NCI-H2029 (cell line): ENCODE results near the gene CCDC39.
A peak's percentile ranks its signal among the peaks of the same experiment; 100 is the strongest.
"Not testable (repeated sequence)": the region's sequence is repeated elsewhere in the genome, so short reads cannot be mapped to it uniquely, and the experiment has no call there.

Experiments
- DNase-seq: peaks from one replicate; lab custom pipeline; 2025; lab: John Stamatoyannopoulos, UW

The CCDC39 gene

DNA sequence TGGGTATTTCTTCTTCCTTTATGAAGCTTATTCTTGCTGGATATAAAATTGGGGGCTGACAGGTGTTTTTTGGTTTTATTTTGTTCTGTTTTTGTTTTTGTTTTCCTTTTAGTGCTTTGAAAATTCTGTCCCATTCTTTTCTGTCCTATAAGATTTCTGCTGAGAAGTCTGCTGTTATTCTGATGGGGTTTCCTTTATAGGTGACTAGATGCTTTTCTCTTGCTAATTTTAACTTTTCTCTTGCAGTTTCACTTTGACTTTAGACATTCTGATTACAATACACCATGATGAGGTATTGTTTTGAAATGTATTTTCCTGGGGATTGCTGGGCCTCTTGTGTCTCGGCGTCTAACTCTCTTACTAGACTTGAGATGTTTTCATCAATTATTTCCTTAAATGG lies 54.6 kb downstream of the CCDC39 start:
- no peak for DNase-seq

DNA sequence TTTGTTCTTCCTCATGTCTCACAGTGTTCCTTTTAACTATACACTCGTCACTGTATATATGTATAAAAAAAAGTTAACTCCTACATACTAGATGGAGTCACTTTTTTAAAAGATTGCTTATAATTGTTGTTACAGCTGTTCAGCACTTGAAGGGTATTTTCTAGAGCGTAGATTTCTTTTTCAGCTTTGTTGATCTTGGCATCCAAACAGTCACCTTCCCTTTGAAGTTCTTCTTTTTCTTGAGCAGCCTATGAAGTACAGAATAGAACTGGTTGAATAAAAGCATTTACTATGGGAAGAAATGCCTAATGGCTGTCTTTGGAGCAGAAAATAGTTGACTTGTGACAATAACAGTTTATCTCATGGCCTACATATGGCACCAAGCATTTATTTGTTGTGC lies 59.6 kb downstream of the CCDC39 start:
- no peak for DNase-seq

DNA sequence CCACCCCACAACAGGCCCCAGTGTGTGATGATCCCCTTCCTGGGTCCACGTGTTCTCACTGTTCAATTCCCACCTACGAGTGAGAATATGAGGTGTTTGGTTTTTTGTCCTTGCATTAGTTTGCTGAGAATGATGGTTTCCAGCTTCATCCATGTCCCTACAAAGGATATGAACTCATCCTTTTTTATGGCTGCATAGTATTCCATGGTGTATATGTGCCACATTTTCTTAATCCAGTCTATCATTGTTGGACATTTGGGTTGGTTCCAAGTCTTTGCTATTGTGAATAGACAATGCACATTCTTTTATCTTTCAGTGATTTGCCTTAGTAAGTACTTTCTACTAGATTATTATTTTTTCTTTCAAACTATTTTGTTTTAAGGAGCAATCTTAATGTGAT lies 60.7 kb downstream of the CCDC39 start:
- not testable (repeated sequence) for DNase-seq

DNA sequence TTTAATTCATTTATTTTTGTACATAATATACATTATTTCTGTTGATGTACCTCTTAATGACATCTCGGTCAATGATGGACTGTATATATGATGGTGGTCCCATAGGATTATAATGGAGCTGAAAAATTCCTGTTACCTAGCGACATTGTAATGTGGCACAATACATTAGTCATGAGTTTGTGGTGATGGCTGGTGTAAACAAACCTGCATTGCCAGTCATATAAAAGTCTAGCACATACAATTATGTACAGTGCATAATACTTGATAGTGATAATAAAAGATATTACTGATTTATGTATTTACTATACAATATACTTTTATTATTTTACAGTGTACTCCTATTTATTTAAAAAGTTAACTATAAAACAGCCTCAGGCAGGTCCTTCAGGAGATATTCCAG lies 62.2 kb downstream of the CCDC39 start:
- no peak for DNase-seq

DNA sequence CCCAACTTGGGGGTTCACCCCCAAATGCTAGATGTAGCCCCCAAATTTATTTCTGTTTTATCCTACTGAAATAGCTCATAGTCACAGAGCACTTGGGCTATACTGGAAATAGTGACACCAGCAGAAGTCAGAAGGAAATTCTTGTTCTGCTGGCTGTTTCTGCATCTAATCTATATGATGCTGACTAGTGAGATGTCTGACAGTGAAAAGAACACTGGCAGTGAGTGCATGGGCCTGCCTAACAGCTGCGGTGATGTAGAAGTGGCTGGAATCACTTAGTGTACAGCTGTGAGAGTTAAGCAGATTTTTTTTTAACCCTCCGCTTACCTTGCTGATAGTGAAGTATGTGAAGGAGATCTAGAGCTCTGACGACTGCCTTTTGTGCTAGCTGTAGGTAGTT lies 63.3 kb downstream of the CCDC39 start:
- no peak for DNase-seq

DNA sequence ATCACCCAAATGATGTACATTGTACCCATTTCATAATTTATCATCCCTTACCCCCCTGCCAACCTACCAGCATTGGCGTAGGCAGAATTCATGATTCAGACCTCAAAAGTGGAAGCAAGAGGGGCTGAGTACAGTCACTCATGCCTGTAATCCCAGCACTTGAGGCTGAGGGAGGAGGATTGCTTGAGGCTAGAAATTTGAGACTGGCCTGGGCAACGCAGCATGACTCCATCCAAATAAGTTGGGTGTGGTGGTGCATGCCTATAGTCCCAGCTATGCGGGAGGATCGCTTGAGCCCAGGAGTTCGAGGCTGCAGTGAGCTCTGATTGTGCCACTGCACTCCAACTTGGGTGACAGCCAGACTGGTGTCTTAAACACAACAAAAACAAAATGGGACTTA lies 66.9 kb downstream of the CCDC39 start:
- DNase-seq: no peak

DNA sequence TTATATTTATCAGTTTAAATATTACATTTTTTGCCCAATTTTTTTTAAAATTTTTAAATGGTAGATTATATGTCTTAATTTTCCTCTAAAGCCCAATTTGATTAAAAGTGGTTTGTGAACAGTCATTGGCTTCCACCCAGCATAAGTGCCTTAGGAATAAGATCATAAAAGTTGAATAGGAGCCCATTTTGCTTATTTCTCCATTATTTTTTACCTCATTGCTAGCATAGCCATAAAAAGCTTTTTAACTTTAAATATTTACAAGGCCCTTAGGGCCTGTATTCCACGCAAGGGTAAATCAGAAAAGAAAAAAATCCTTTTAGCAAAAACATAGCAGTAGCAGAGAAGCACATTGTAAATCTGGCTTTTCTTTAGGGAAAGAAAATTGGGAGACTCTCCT lies 68.3 kb downstream of the CCDC39 start:
- no peak for DNase-seq

DNA sequence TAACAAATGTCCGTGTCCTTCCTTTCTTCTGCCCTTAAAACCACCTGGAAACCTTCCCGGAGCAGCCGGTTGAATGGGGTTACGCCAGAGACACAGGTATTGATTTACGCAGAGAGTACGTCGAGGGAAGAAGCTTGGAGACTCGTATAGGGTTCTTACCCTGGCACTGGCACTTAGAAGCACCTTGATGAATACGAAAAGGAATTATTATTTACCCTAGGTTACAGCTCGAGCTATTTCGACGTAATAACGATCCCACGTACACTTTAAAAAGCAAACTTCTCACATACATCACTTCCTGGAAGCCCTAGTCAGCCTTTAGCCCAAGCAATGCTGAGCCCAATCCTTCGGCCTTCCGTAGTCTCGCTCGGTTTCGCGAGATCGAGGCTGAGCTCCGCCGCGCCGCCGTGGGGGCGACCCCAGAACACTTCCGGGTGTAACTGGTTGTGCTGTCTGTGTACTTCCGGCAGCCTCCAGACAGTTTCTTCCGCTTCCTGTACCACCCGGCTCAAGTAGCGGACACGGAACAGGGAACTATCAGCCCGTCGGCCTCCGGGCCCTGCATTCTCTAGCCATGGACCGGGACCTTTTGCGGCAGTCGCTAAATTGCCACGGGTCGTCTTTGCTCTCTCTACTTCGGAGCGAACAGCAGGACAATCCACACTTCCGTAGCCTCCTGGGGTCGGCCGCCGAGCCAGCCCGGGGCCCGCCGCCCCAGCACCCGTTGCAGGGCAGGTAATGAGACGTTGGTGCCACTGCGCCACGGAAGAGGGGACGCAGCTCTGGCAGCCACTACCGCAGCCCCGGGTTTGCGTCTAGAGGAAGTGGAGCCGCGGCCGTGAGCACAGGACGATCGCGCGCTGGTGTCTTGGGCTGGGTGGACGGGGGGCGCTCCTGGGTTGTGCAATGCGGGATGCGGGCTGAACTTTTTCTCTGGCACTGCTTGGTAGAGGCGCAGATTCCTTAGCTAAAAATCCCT lies 77.3 kb downstream of the CCDC39 start, which contains the start of gene TTC14:
Gene TTC14 (plus strand): TSS at position 476 of the 979 bp plus-strand sequence. CDS start 99 bp downstream, at position 575.
- DNase-seq: peak; percentile 89

DNA sequence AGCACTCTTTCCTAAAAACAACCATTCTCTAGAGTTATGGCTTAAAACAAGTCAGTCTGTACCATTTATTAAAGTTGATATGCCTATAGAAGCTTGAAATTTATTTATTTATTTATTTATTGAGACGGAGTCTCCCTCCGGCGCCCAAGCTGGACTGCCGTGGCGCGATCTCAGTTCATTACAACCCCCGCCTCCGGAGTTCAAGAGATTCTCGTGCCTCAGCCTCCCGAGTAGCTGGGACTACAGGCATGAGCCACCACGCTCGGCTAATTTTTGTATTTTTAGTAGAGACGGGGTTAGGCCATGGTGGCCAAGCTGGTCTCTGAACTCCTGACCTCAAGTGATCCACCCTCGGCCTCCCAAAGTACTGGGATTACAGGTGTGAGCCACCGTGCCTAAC lies 78.8 kb downstream of the CCDC39 start:
- DNase-seq: no peak

DNA sequence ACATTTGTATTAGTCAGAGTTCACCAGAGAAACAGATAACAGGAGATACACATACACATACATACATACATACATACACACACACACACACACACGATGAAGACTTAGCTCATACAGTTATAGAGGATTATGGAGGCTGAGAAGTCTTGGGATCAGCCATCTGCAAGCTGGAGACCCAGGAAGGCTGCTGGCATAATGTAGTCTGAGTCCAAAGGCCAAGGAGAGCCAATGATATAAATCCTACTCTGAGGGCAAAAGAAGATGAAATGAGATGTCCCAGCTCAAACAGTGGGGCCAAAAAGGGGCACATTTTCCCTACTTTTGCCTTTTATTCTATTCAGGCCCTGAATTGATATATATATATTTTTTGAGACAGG lies 83.7 kb downstream of the CCDC39 start:
- no peak for DNase-seq

DNA sequence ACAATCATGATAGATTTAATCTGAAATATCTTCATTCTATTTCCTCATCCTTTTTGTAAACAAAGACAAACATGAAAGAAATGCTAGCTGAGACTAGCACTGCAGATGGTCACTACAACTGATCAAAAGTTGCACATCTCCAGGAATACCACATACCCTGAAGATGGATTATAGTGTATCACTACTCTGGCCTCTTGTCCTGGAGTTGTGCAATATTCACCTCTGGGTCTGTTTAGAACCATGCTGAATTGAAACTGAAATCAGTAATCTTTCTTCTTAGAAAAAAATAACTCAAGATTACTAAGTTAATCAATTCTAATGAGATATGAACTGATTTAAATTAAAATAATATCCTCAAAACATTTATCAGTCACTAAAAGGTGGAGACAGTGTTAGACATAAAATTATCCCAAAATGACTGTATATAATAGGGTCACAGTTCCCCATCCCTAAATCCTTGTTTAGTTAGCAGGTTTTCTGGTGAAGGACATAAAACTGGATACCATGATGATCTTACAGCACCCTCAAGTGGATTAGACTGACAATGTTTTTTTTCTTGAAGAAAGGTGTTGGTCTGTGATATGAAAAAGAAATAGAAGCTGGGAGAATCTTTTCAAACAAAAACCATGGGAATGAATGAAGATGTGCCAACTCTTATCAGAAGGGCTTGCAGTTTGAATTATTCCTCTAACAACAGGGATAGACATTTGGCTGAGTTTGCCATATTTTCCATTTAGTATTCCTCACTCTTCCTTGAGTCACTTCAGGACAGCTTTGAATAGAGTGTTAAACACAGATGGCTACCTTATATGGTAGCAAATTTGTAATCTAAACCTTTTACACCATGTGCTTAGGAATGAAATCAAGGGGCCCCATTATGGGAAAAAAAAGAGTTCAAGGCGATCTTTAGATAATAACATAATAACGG lies 84.4 kb downstream of the CCDC39 start:
- DNase-seq: peak; percentile 26

DNA sequence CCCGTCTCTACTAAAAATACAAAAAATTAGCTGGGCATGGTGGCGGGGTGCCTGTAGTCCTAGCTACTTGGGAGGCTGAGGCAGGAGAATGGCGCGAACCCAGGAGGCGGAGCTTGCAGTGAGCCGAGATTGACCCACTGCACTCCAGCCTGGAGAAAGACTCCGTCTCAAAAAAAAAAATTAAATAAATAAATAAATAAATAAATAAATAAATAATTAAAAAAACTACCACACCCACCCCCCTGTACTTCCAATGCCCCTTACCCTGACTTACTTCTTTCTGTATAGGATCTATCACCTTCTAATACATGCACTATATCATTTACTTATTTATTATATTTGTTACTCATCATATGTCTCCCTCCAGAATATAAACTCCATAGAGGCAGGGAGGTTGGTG lies 85.7 kb downstream of the CCDC39 start:
- not testable (repeated sequence) for DNase-seq

DNA sequence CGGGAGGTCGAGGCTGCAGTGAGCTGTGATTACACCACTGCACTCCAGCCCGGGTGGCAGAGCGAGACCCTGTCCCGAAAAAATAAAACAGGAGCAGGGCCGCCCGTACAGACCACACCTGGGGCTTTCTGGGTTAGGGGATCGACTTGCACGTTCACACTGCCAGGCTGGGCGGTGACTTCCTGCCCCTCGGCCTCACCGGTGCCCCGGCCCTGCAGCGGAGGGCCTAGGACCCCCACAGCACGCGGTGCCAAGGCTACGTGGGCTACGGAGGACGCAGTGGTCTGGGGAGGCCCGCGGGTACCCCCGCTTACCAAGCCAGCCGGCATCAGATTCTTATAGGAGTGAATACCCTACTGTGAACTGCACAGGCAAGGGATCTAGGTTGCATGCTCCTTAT lies 88.9 kb downstream of the CCDC39 start:
- no peak for DNase-seq

DNA sequence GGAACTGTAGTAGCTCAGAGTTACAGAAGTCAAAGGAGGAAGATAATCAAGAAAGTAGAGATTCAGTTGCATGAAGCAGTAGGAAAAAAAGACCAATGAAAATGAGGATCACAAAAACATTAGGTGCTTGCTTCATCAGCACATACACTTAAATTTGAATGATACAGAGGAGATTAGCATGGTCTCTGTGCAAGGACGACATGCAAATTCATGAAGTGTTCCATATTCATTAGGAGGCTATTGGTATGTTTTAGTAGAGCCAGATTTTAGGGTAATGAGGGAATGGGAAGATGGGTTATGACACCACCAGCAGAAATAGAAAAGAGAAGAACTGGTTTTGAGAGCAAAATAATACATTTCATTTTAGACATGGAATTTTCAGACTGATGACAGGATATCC lies 98.4 kb downstream of the CCDC39 start:
- no peak for DNase-seq

DNA sequence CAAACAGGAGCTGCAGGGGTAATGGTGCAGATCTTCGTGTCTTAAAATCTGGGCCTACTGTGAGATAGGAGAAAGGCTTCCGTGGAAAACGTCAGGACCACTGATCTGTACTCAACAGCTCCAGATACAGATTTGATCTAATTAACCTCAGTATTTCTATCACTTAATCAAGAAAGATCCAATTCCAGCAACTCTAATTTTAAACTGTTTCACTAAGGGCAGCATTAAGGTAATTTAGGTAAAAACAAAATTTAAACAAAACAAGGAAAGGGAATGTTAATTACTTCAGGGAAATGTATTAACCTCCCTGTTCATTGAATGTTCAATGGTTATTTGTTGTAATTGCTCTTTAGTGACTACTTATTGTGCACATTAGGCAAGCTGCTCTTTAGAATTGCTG lies 103.7 kb downstream of the CCDC39 start:
- no peak for DNase-seq

DNA sequence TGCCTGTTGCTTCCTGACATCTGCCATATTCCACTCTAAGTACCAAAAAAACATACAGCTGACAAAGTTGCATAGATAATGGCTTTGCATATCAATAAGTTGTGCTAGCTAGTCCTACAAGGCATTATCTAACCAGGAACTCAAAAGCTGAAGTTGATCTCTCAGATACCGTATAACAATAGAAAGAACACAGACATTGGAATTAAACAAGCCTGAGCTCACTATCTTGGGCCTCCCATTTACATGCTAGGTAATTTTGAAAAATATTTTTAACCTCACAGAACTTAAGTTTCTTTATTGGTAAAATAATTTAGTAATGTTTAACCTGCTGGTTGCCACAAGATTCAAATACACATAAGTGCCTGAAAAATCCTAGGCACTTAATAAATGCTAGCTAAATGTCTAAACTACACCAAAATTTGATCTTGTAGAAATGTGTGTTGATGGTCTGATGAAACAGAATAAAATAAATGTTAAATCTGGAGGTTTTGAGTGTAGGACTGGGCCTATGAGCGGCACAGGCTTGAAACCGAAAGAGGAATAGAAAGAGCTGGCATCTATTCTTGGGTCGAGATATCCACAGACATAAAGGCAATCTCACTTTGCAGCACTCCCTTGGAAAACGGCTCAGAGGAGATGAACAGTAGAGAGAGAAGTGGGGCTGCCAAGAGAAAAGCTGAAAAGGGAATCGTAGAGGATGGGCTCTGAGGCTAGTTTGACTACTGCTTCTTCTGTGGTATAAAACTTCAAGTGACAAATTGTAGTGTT lies 107.3 kb downstream of the CCDC39 start:
- DNase-seq: no peak

DNA sequence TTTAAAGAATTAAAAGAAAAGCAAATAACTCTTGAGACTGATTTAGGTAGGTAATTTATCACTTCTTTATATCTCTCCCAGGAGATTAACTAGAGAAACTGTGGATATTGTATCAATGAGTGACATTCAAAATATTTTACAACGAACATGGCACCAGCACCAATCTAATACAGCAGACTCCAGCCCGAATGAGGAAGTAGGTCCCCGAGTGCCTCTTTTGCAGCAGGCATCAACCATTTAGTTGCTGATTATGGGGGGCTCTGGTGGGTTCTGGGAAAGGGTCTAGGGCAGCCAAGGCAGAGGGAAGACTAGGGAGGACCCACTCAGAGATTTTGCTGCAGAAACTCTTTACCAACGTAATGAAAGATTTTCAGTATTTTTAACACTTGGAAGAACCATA lies 109.1 kb downstream of the CCDC39 start:
- no peak for DNase-seq

DNA sequence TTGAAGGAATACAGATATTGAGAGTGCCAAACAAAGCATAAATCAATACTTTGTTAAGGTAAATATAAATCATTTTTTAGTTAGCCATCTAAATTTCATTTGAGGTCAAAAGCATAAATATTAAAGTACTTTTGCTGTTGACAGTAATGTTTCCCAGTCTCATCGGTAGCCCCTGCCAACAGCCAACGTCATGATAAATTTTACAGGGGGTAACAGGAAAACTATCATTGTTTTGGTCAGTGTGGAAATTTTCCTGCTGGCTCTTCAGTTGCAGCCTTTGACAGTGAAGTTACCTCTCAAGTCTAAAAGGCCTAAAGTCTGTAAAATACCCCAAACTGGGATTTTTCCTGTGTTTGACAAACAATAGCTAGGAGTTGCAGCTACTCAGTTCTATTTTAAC lies 114.6 kb downstream of the CCDC39 start:
- no peak for DNase-seq
